Epidermal melanocyte (primary cell): ENCODE measurements around the gene PTN.

Experiments used
- DNase-seq: peaks from one replicate; pipeline ENCODE4 v3.0.0; 2011; ENCODE audit warnings: low spot score; ENCODE audit not compliant: insufficient read length

Gene PTN, protein sequence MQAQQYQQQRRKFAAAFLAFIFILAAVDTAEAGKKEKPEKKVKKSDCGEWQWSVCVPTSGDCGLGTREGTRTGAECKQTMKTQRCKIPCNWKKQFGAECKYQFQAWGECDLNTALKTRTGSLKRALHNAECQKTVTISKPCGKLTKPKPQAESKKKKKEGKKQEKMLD

DNA sequence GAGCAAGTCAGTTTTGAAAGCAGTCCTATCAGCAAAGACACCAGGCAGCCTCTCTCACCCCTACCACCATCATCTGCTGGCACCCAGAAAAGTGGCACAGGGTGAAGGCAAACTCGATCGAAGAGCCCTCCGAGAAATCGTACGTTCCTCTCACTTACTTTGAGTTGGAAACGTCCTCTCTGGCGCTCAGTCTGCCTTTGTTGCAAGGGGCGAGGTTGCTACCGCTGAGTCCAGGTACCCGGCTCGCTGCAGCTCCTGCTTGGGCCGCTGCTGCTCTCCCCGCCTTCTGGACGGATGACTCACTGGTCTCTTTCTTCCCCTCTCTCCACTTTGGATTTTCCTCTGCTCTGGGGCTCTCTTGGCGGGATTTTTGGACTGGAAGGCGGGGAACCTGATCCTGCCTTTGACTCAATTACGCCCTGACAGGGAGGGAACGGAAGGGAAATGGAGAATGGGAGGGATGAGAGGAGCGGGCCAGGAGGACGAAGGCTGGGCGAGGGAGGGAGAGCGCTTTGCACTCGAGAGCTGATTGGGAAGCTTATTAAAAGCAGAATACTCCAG is at the start of gene PTN:
Gene PTN (minus strand): TSS at position 453 of the 561 bp plus-strand sequence. CDS start 88,760 bp downstream, outside the sequence.
- DNase-seq: no peak

DNA sequence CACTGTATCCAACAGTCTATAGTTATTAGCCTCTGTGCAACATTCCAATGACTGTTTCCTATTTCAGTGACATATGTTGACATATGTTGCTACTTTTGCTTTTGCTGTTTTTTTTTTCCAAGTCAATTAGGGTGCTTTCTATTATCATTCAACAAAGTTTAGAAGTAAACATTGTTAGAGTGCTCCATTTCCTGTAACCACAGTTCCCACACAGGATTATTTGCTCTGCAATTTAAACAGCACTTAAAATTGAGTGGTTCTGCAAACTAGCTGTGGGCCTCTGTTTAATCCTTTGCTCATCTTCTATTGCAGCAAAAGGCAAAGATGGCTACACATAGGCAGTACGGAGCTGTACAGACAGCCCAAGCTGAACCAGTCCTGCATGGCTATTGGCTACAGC is 46.5 kb upstream of the PTN start:
- no peak for DNase-seq

DNA sequence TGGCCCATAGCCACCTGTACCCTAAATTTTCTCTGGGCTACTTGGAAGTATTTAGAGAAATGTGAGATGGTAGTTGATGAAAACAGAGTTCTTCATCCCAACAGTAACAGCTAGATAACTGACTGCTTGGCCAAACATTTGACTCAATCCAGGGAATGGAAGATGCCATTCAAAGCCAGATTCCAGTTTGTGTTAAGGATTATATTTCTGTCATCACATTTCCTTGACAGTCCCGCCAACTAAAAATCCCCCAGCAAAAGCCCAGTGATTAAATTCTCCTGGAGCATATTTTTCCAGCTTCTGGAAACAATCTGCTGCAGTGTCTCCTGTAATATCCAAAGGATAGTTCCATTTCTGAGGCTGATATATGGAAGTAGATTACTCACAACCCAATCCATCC is 45.4 kb upstream of the PTN start:
- no peak for DNase-seq

DNA sequence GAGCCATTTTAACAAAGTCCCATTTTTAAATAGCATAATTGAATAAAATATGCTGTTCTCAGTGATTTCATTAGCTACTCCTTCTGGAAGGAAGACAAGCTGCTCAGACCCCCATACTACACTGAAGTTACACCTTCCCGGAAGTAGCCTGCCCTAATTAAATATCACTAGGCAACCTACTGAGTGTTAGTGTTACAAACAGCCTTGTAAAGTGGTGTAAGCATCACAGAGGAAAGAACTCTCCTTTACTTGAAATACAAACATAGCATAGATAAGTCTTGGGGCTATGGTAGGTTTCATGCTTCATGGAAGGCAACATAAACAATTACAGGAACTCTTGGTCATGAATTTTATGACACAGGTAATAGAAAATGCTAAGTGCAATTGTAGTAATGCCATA is 43.4 kb upstream of the PTN start:
- DNase-seq: no peak

DNA sequence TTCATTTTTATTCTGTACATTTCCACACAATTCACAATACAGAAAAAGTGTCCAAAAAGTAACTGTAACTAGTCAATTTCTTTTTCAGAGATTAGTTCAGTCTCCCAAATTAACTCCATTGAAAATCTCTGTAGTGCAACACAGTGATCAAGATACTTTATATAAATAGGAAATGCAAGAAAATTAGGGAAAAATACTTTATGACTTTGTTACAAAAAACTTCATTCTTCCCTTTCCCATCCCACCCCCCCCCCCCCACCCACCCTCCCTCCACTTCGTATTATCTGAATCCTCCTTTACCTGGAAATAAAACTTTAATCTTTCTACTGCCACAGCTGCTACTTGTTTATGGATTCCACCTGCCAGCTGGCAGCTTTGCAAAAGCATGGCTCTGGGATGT is 37.5 kb upstream of the PTN start:
- no peak for DNase-seq

DNA sequence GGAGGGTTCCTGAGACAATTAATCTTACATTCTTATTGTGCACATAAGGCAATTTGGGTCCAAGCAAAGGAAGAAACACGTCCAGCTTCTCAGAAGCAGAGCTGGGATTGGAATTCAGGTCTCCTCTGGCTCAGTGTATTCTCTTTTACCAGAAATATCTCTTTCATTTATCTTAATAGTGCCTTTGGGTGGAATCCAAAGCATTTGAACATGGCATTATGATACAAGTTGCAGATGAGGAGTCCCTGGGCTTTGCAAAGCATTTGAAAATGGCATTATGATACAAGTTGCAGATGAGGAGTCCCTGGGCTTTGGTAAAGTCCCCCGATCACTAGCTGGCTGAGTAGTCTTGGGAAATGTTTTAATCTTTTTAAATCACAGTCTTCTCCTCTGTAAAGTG is 30.0 kb upstream of the PTN start:
- DNase-seq: no peak

DNA sequence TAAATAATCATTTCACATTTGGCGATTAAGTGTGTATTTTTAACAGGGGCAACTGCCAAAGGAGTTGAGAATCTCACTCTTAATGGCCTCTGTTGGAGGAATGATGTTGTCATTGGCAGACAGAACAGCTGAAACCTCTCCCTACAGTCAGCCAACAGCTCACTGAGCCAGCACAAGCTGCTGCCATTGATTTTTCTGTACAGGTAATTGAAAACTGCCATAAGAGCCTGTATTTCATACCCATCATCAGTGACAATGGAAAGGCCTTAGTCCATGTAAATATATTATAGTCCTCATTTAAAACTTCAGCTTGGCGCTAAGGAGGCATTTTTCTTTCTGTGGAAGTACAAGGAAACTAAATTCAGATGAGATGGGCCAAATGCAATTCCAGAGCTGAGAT is 28.1 kb upstream of the PTN start:
- no peak for DNase-seq

DNA sequence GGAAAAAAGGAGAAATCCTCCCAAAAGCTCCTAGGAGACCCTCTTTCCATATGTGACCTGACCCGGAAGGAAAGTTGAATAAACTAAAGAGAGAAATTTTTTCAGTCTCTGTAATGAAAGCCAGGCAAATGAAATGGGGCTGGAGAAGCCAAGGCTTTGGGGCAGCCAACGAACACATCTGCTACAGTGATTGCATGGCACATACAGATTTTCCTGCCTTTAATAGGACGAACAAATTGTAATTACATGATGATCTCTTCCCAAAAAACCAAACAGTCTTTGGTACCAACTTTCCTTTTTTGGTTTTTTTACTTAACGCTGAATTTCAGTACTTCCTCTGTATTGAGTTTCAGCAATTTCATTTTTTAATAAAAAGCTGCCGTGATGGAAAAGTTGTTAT is 23.5 kb upstream of the PTN start:
- no peak for DNase-seq

DNA sequence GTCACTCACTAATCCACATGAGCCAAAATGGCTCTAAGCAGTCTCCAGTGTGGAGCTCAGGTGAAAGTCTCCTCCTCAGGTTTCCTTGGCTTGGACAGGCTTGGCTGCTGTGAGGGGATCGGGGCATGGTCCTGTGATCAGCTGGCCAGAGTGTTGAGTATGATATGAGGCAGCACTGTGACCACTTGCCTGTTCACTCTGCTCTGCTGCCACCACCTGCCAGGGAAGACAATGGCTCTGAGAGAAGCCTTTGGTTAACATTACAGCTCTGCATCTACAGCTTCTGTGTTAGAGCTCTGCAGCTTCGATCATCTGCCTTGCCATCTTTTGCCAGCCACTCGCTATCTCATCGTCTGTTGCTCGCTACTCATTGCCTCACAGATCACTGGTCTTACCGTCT is 20.1 kb upstream of the PTN start:
- DNase-seq: no peak

DNA sequence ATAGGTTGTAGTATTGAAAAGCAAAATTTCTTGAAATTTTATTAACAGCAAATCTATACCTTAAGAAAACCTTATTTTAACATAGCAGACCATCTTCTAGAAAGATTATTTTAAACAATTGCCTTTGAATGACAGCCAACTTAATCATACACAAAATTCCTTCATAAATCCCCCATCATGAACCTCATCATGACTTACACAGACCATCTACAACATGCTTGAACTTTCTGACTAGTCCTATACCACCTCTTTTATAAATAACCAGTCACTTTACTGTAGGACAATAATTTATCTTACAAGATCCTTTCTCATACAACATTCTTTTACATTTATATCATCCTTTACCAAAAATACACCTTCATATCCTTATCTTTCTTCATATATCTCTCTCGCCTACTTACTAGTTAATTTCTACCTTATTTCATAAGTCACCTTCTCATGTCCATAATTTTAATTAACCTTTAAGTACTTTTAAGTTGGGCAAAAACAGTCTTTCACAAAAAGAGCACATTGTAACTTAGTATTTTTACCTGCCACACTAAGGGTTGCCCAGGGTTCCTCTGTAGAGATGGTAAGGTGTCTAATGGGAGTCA is 16.6 kb upstream of the PTN start:
- no peak for DNase-seq

DNA sequence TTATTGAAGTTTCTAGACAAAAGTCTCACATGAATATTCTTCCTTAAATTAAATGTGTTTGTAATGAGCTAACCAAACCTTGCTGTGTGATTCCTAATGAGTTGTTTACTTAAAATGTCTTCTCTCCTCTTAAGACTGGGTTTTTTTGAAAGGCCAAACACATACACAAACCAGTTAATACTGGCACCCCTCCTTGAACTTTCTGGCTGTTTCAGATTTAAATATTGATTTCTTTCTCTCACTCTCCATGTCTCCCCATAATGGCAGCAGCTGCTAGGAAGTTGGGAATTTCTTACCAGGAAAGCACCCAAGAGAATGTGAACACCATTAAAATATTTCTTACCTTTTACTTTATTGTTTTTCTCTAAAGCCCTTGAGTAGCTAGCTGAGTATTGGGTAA is 11.4 kb upstream of the PTN start:
- no peak for DNase-seq

DNA sequence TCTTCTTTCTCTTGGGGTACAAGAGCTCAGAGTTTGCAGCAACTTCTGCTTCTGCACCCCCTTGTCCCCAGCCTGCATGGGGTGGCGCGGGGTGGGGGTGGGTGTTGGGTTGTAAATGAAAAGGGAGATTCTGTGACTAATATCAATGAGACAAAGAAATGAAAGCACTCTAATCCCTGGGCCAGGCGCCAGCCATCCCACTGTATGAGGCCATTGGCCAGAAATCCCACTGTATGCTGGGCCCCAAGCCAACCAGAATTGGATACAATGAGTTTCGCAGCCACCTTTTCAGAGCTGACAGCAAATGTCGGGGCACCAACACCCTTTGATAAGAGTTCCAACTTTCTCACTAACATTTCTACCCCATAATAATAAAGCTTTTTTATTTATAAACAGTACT is 10.9 kb upstream of the PTN start:
- no peak for DNase-seq

DNA sequence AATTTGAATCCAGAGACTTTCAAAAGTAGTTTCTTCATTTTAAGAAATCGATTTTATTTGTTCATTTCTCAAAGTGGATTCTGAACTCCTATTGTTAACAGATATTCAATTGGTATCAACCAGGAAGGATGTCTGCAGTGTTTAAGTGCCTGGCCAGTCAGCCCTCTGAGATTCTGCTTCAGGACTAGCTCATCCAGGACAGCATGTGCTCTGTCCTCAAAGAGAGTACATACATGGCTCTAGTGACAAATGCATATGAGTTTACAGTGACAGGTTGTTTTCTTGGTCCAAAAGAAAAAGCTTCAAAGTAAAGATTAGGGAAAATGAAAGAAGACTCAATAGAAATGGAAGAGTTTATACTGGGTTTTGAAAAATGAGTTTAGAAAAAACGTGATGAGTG is 8.4 kb upstream of the PTN start:
- no peak for DNase-seq

DNA sequence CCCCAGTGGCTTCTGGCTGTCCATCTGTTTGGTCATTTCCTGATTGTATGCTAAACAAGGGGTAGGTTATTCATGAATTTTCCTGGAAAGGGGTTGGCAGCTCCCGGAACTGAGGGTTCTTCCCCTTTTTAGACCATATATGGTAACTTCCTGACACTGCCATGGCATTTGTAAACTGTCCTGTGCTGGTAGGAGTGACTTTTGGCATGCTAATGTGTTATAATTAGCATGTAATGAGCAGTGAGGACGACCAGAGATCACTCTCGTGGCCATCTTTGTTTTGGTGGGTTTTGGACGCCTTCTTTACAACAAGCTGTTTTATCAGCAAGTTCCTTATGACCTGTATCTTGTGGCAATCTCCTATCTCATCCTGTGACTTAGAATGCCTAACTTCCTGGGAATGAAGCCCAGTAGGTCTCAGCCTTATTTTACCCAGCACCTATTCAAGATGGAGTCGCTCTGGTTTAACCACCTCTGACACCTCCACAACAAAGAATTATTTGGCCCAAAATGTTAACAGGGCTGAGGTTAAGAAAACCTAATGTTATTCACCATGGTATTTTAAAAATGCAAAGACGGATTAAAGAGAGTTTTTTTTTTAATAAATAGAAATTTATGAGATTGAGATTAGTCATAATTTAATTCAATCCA is 2.4 kb upstream of the PTN start:
- DNase-seq: no peak

DNA sequence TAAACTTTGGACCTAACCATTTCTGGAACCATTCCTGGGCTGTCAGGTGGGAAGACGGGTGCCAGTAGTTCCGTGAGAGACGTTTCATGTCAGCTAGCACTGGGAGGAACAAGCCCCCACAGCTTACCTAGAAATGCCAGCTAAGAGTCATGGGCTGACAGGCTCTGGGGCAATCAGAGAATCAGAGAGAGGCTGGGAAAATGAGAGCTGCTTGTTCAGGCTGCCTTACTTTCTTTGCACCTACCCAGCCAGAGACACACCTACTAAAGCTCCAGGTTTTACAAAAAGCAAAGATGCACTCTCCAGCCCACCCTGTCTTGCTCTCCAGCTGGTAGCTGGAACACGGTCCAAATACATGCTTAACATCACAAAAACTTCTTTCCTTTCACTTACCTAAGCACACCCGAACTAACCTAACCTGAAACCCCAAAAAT is 688 bp downstream of the PTN start:
- DNase-seq: no peak

DNA sequence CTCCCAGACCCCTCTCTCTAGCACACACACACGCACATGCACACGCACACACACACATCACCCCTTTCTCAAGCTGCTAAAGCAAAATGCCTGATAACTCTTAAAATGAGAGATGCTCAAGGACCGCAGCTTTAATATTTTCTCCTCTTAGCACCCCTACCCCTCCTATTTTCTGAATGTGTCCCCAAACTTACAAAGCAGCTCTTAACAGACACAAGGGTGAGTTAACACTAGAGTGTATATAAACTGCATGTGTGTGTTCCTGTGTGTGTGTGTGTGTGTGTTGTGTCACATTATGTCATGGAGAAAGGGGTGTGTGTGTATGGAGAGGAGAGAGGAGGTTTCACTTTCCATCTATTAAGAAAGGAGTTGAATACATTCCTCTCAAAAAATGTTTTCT is 1.3 kb downstream of the PTN start:
- DNase-seq: no peak

DNA sequence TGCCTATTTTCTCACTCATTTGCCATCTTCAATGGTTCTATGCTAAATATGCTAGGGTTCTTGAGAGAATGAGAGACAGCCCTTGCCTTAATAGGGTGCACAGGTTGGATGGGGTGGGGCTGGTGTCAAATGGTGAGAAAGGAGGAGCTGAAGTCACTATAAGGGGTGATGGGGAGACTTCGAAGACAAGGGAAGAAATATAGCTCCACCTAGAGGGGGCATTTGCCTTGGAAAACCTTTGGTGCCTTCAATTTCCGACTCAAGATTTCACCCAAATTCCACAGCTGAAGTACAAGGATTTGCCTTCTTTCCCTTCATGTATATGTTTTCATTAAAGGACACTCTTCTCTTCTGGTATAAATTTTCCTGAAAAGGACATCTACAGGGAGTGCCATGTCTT is 5.6 kb downstream of the PTN start:
- DNase-seq: no peak

DNA sequence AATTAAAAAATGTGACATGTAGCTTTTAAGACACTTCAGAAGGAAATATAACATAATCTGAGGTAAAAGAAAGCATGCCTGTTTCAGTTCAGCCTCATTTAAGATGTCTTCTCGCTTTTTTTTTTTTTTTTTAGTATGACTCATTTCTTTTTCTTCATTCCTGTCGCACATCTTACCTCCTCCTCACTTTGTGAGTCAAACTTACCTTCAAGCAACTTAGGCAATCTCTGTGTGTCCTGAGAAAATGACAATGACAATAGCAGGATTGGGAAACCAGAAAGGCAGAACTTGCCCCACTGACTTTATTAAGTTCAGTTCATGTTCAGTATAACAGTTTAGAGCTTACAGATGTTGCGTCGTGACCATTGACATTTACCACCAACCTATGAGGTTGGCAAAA is 7.7 kb downstream of the PTN start:
- no peak for DNase-seq

DNA sequence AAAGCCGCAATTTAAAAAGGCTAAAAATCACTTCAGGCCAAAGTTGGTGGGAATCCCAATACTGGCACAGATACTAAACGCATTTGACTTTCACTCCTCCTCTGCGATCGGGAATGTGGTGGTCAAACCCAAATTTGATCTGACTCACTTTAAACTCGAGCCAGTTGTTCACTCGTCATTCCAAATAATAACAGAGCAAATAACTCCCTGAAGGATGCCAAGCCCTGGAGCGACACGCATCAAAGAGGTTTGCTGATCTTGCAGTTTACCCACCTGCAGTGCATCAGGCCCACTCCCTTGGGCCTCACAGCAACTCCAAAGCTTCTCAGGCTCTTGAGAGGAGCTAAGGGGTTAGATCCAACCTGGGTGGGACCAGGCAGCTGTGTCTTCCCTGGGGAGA is 12.2 kb downstream of the PTN start:
- no peak for DNase-seq

DNA sequence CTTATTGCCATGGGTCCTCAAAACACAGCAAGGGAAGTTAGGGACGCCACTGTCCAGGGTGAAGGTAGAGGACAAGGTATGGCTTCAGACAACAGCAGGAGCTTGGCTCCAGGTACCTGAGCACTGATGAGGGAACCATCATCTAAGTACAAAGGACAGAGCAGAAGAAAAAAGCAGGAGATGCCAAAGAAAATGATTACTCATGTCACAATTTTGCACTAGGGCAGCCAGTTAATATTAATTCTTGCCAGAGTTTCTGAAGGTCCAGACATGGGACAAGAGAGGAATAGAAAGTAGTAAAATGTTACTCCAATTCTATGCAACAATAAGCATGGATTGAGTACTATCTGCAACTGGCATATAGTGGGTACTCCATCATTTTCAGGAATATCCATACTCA is 14.1 kb downstream of the PTN start:
- DNase-seq: no peak

DNA sequence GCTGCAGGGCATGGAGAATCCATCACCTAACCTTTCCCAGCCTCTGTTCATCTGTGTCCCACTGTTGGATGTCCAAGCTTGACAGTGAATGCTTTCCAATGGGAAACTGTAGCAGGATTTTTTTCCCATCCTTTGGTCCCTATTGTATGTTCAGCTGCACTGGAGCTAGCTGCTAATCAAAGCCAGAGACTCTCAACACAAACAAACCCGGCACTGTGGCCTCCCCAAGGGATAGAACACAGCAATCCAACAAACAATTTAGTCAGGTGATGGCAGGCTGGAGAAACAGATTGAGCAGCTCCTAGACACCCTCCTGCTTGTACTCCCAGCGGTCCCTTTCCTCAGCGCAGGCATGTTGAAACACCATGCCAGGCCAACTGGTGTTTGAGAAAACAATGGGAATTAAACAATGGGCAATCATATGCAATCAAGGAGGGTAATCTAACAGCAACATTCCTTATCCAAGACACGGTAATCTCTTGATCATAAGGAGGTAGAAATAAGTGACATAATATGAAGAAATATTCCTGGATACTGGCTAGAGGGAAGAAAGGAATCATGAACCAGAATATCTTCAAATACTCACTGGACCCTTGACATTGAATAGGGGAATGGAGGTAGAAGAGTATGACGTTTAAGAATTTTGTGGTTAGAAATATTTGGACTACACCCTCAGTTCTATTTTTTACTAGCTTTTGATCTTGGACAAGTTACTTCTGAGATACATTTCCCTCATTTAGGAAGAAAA is 15.0 kb downstream of the PTN start:
- no peak for DNase-seq

DNA sequence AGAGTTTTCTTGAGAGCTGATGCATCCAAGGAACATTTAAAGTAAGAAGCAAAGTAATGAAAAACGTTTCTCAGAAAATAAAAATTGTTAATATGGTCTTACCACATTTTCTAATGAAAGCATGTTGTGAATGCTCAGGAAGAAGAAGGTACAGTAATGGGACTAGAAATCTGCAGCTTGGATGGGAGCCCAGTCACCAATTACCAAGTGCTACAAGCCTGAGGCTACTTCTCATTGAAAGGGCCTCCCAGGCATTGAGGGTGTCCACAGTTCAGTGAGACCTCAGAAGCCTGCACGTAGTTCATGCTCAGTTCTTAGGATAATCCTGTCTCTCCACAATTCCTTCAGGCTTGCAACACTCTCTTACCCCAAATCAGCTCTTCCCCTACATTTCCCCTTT is 17.6 kb downstream of the PTN start:
- no peak for DNase-seq
